ENCODE data around the gene VAV3. TPM values are rescaled to one million over a fixed set of nuclear protein-coding genes. Genes with fewer than 3 reads are reported as not detected.

Gene VAV3
- total RNA-seq, 1 experiment from 2014 or later: 0.57 TPM

GRCh38 chr1:107555578-107555977 lies 409.4 kb downstream of the VAV3 start:
- ChIA-PET CTCF (no interaction called here), POLR2A (no interaction called here)
- H3K27ac Mint-ChIP-seq (ENCODE audit: unreplicated experiment): no peak overlapping the region
- DNase-seq: no peak
- Histone ChIP-seq H3K4me3 (ENCODE audit: low read depth, low read length) (no peak overlapping the region), H3K4me1 (no peaks in the 10 kb centered on the region), H3K9me3 (no peaks in the 10 kb centered on the region), H3K27me3 (replicated peaks; ENCODE audit: control insufficient read depth, insufficient read depth, low read length) (no peaks in the 10 kb centered on the region), H3K36me3 (ENCODE audit: control insufficient read depth, insufficient read depth, low read length) (no peaks in the 10 kb centered on the region)
- H3K36me3 Mint-ChIP-seq (ENCODE audit: insufficient read depth, unreplicated experiment): no peaks in the 10 kb centered on the region
- H3K4me1 Mint-ChIP-seq (ENCODE audit: low read depth, unreplicated experiment): no peaks in the 10 kb centered on the region
- H3K9me3 Mint-ChIP-seq (ENCODE audit: unreplicated experiment): no peaks in the 10 kb centered on the region
- H3K27me3 Mint-ChIP-seq (ENCODE audit: insufficient read depth, unreplicated experiment): no peaks in the 10 kb centered on the region
- intact Hi-C loops (cut with micrococcal nuclease; ENCODE audit: unreplicated experiment): no loop called here
- BruUV-seq (replicated peaks): no TSS peak
- H3K4me3 Mint-ChIP-seq (ENCODE audit: unreplicated experiment): no peak overlapping the region
- TF ChIP-seq, protein P1, sequence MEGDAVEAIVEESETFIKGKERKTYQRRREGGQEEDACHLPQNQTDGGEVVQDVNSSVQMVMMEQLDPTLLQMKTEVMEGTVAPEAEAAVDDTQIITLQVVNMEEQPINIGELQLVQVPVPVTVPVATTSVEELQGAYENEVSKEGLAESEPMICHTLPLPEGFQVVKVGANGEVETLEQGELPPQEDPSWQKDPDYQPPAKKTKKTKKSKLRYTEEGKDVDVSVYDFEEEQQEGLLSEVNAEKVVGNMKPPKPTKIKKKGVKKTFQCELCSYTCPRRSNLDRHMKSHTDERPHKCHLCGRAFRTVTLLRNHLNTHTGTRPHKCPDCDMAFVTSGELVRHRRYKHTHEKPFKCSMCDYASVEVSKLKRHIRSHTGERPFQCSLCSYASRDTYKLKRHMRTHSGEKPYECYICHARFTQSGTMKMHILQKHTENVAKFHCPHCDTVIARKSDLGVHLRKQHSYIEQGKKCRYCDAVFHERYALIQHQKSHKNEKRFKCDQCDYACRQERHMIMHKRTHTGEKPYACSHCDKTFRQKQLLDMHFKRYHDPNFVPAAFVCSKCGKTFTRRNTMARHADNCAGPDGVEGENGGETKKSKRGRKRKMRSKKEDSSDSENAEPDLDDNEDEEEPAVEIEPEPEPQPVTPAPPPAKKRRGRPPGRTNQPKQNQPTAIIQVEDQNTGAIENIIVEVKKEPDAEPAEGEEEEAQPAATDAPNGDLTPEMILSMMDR (IDR thresholded peaks at IDR 0.05; ENCODE audit: insufficient read depth in 1 of 2, low read depth in 1 of 2, low read length in 1 of 2, severe bottlenecking in 1 of 2, unreplicated experiment in 1 of 2): no peak

DNA sequence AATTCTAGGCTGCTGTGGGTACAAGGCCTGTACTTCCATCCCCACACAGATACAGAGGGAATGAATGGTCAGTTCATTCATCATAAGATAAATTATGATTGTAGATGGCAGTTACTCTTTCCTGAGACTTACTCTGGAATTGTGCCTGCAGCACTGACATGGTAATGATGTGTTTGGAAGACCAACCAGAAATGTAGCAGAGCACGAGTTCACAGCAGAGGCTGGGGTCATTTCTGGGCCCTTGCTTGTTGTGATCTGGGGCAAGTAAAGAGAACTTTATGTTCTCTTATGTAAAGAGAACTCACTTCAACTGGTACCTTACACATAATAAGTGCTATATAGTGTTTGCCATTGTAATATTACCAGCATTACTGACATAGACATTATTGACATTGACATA lies 412.2 kb downstream of the VAV3 start:
- H3K9me3 Mint-ChIP-seq (ENCODE audit: unreplicated experiment): no peaks in the 10 kb centered on the region
- Histone ChIP-seq H3K9me3 (no peaks in the 10 kb centered on the region), H3K4me3 (ENCODE audit: low read depth, low read length) (no peak overlapping the region), H3K4me1 (no peaks in the 10 kb centered on the region), H3K27me3 (replicated peaks; ENCODE audit: control insufficient read depth, insufficient read depth, low read length) (no peaks in the 10 kb centered on the region), H3K36me3 (ENCODE audit: control insufficient read depth, insufficient read depth, low read length) (no peaks in the 10 kb centered on the region)
- ChIA-PET POLR2A (no interaction called here), CTCF (no interaction called here)
- intact Hi-C loops (cut with micrococcal nuclease; ENCODE audit: unreplicated experiment): no loop called here
- no TSS peak for BruUV-seq (replicated peaks)
- no peak overlapping the region for H3K27ac Mint-ChIP-seq (ENCODE audit: unreplicated experiment)
- no peaks in the 10 kb centered on the region for H3K4me1 Mint-ChIP-seq (ENCODE audit: low read depth, unreplicated experiment)
- TF ChIP-seq, protein P1 (IDR thresholded peaks at IDR 0.05; ENCODE audit: insufficient read depth in 1 of 2, low read depth in 1 of 2, low read length in 1 of 2, severe bottlenecking in 1 of 2, unreplicated experiment in 1 of 2): no peak
- H3K27me3 Mint-ChIP-seq (ENCODE audit: insufficient read depth, unreplicated experiment): no peaks in the 10 kb centered on the region
- no peaks in the 10 kb centered on the region for H3K36me3 Mint-ChIP-seq (ENCODE audit: insufficient read depth, unreplicated experiment)
- H3K4me3 Mint-ChIP-seq (ENCODE audit: unreplicated experiment): no peak overlapping the region
- DNase-seq: no peak

DNA sequence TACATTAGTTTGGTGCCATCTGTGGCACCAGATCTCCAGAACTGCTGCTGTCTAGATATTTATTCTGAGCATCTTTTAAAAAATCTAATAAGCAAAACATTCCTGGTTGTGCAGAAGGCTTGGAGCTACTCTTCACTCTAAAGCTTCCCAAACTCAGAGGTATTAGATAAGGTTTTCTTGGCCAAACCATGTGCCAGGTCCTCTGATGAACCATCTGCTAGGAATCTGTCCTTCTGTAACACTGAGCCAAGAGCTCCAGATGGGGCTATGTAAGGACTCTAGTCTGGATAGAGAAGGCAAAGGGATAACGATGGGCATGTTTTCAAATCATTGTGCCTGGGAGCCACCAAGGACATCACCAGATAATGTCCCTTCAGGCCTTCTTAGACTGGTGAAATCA lies 413.5 kb downstream of the VAV3 start:
- H3K9me3 Mint-ChIP-seq (ENCODE audit: unreplicated experiment): no peaks in the 10 kb centered on the region
- no TSS peak for BruUV-seq (replicated peaks)
- TF ChIP-seq, protein P1 (IDR thresholded peaks at IDR 0.05; ENCODE audit: insufficient read depth in 1 of 2, low read depth in 1 of 2, low read length in 1 of 2, severe bottlenecking in 1 of 2, unreplicated experiment in 1 of 2): no peak
- Histone ChIP-seq H3K36me3 (ENCODE audit: control insufficient read depth, insufficient read depth, low read length) (no peaks in the 10 kb centered on the region), H3K27me3 (replicated peaks; ENCODE audit: control insufficient read depth, insufficient read depth, low read length) (no peaks in the 10 kb centered on the region), H3K4me1 (no peaks in the 10 kb centered on the region), H3K4me3 (ENCODE audit: low read depth, low read length) (no peak overlapping the region), H3K9me3 (no peaks in the 10 kb centered on the region)
- no peaks in the 10 kb centered on the region for H3K27me3 Mint-ChIP-seq (ENCODE audit: insufficient read depth, unreplicated experiment)
- no peak for DNase-seq
- no peaks in the 10 kb centered on the region for H3K36me3 Mint-ChIP-seq (ENCODE audit: insufficient read depth, unreplicated experiment)
- ChIA-PET POLR2A (no interaction called here), CTCF (no interaction called here)
- no peak overlapping the region for H3K4me3 Mint-ChIP-seq (ENCODE audit: unreplicated experiment)
- no peaks in the 10 kb centered on the region for H3K4me1 Mint-ChIP-seq (ENCODE audit: low read depth, unreplicated experiment)
- no peak overlapping the region for H3K27ac Mint-ChIP-seq (ENCODE audit: unreplicated experiment)
- intact Hi-C loops (cut with micrococcal nuclease; ENCODE audit: unreplicated experiment): no loop called here

Measured in Caco-2 (cell line).